PFSK-1 (cell line): ENCODE results near the gene KRTAP4-6.

ENCODE experiments used
- POLR2AphosphoS5 ChIP-seq: IDR thresholded peaks from 2 replicates; pipeline ENCODE4 v1.6.1; 2012; ENCODE audit warnings: low read depth, mild to moderate bottlenecking, control low read depth, low read length, moderate library complexity
- REST ChIP-seq, 2 experiments: IDR thresholded peaks; 2 replicates each; pipeline versions ENCODE4 v1.6.1 to v1.8.0; 2011 to 2012; ENCODE audit warnings: low read depth in 2 of 2, low read length in 2 of 2, control low read depth in 1 of 2, inconsistent platforms in 1 of 2, mild to moderate bottlenecking in 1 of 2, moderate library complexity in 1 of 2; ENCODE audit not compliant: insufficient read depth in 1 of 2
- SIN3A ChIP-seq: IDR thresholded peaks from 2 replicates; pipeline ENCODE4 v1.6.1; 2012; ENCODE audit warnings: mild to moderate bottlenecking, low read length, moderate library complexity, borderline replicate concordance; ENCODE audit not compliant: insufficient read depth
- TAF1 ChIP-seq: IDR thresholded peaks from 2 replicates; pipeline ENCODE4 v1.6.1; 2012; ENCODE audit warnings: low read length, control low read depth, borderline replicate concordance; ENCODE audit not compliant: insufficient read depth

GRCh38 chr17:41186872-41187271 is 46.5 kb upstream of the KRTAP4-6 start:
- TF ChIP-seq REST (IDR thresholded peaks at IDR 0.05; ENCODE audit: insufficient read depth in 1 of 2, low read depth in 2 of 2, low read length in 2 of 2) (0 out of 4 replicates have a peak, but pooled peaks of 1 of the 2 experiments have one; percentile 51), POLR2AphosphoS5 (no peak), TAF1 (no peak), SIN3A (no peak)
